Measurements from ENCODE around the gene INHBE.
"Not testable (repeated sequence)": the region's sequence is repeated elsewhere in the genome, so short reads cannot be mapped to it uniquely, and the experiment has no call there.

The INHBE gene

GRCh38 chr12:57496822-57497221, 41.7 kb downstream of the INHBE start:
- H3K4me3 ChIP-seq (ENCODE audit: low read depth, low read length) = no peak overlapping the region

- no peak overlapping the region for H3K4me3 ChIP-seq (ENCODE audit: low read depth, low read length)
Observed at GRCh38 chr12:57497223-57498131, 42.4 kb downstream of the INHBE start.

GRCh38 chr12:57498132-57498502, 43.0 kb downstream of the INHBE start:
- no peak overlapping the region for H3K4me3 ChIP-seq (ENCODE audit: low read depth, low read length)

- no peak overlapping the region for H3K4me3 ChIP-seq (ENCODE audit: low read depth, low read length)
Observed at GRCh38 chr12:57498571-57498970, 43.5 kb downstream of the INHBE start.

- H3K4me3 ChIP-seq (ENCODE audit: low read depth, low read length) = no peak overlapping the region
Observed at GRCh38 chr12:57500213-57500612, 45.1 kb downstream of the INHBE start.

- H3K4me3 ChIP-seq (ENCODE audit: low read depth, low read length) = not testable (repeated sequence)
Observed at GRCh38 chr12:57502311-57502969, 47.3 kb downstream of the INHBE start.

GRCh38 chr12:57506541-57506940, 51.4 kb downstream of the INHBE start:
- not testable (repeated sequence) for H3K4me3 ChIP-seq (ENCODE audit: low read depth, low read length)

Measured in iPS-11a (cell line).